Measurements from ENCODE around the gene ANKIB1.
"Not testable (repeated sequence)": the region's sequence is repeated elsewhere in the genome, so short reads cannot be mapped to it uniquely, and the experiment has no call there.

ANKIB1 gene

DNA sequence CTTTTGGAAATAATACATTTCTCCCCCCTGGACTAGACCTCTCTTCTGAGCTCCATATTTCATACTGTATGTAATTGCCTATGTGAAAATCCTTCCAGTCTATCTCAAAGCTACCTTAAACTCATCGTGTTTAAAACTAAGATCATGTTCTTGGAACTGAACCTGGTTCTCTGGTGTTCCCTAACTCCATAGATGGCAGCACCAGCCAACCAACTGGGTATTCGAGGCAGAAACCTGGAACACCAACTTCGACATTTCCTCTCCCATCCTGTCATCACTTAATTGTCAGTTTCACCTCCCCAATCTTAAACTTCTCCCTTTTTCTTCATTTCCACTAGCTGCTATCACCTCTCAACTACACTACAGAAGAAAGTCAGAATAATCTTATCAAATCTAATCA lies 87.0 kb downstream of the ANKIB1 start:
- DNase-seq (ENCODE audit: low spot score): no peak

GRCh38 chr7:92333866-92334265 lies 88.1 kb downstream of the ANKIB1 start:
- DNase-seq (ENCODE audit: low spot score): no peak

GRCh38 chr7:92335574-92335973 lies 89.8 kb downstream of the ANKIB1 start:
- DNase-seq (ENCODE audit: low spot score): no peak

- no peak for DNase-seq (ENCODE audit: low spot score)
These were observed 91.0 kb downstream of the ANKIB1 start for GRCh38 chr7:92336662-92337340.

- DNase-seq (ENCODE audit: low spot score): no peak
These were observed 94.2 kb downstream of the ANKIB1 start for GRCh38 chr7:92340016-92340415.

- DNase-seq (ENCODE audit: low spot score): no peak
These were observed 97.9 kb downstream of the ANKIB1 start for GRCh38 chr7:92343714-92344113.

GRCh38 chr7:92352009-92352408 lies 106.2 kb downstream of the ANKIB1 start:
- DNase-seq (ENCODE audit: low spot score): no peak

DNA sequence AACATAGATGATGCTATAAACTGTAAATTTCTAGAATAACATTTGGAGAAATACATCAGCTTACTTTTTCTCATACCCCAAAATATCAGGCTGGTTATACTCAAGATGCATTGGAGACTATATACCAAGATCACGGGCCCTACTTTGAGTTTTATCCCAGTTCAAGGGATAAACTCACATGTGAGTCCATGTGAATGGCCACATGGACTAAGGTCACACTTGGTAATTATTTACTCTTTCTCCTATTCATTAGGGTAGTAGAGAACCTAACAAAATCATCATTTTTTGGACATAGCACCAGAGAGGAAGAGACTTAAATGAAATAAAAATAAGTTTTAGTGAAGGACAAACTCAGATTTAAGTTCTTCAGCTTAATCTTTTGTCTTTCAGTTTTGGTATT lies 108.4 kb downstream of the ANKIB1 start:
- no peak for DNase-seq (ENCODE audit: low spot score)

GRCh38 chr7:92356406-92356805 lies 110.6 kb downstream of the ANKIB1 start:
- DNase-seq (ENCODE audit: low spot score): no peak

GRCh38 chr7:92357260-92357659 lies 111.5 kb downstream of the ANKIB1 start:
- no peak for DNase-seq (ENCODE audit: low spot score)

DNA sequence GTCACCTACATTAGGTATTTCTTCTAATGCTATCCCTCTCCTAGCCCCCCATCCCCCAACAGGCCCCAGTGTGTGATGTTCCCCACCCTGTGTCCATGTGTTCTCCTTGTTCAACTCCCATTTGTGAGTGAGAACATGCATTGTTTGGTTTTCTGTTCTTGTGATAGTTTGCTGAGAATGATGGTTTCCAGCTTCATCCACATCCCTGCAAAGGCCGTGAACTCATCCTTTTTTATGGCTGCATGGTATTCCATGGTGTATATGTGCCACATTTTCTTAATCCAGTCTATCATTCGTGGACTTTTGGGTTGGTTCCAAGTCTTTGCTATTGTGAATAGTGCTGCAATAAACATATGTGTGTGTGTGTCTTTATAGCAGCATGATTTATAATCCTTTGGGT lies 113.4 kb downstream of the ANKIB1 start:
- not testable (repeated sequence) for DNase-seq (ENCODE audit: low spot score)

- no peak for DNase-seq (ENCODE audit: low spot score)
These were observed 114.0 kb downstream of the ANKIB1 start for GRCh38 chr7:92359801-92360200.

DNA sequence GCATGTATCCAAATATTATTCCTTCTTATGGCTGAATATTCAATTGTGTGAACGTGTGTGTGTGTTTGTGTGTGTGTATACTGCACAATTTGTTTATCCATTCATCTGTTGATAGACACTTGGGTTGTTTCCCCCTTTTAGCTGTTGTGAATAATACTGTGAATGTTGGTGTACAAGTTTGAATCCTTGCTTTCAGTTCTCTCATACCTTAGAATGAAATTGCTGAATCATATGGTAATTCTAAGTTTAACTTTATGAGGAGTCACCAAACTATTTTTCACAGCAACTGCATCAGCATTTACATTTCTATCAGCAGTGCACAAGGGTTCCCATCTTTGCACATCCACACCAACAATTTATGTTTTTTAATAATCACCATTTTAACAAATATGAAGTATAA lies 114.6 kb downstream of the ANKIB1 start:
- no peak for DNase-seq (ENCODE audit: low spot score)

GRCh38 chr7:92362131-92362530 lies 116.4 kb downstream of the ANKIB1 start:
- DNase-seq (ENCODE audit: low spot score): no peak

DNA sequence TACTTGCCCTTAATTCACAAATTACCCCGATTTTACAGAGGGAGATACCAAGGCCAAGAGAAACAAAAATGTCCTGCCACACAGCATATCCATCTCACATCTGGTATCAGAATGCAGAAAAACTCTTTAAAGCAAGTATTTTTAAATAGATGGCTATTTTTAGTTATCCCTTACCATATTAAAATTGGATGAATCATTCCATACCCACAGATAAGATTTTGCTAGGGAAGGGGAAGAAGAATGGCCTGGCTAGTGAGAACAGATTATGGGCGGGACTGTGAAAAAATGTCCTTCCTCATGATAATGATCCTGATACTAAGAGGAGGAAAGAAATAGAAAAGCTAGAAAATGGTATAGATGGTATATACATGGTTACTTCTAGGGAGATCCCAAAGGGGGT lies 121.0 kb downstream of the ANKIB1 start:
- DNase-seq (ENCODE audit: low spot score): no peak

DNA sequence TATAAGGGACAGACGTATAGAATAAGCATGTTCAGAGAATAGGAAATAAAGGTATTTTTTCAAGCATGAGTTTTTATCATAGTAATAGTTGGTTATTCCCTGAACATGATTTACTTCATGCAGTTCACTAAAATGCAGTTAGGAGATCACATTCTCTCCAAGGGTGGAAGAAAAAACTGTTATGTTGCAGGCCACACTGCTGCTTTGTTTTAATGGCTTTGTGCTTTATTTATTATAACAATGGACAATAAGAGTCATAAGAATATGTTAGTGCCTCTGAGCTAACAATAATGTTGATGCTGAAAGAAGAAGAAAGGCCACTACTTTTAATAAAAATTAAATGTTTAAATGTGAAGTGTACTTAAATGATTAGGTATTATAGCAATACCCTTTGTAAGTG lies 123.0 kb downstream of the ANKIB1 start:
- no peak for DNase-seq (ENCODE audit: low spot score)

- DNase-seq (ENCODE audit: low spot score): no peak
These were observed 129.2 kb downstream of the ANKIB1 start for GRCh38 chr7:92375013-92375412.

- DNase-seq (ENCODE audit: low spot score): no peak
These were observed 145.3 kb downstream of the ANKIB1 start for GRCh38 chr7:92391071-92391470.

GRCh38 chr7:92397542-92397941 lies 151.8 kb downstream of the ANKIB1 start:
- no peak for DNase-seq (ENCODE audit: low spot score)

DNA sequence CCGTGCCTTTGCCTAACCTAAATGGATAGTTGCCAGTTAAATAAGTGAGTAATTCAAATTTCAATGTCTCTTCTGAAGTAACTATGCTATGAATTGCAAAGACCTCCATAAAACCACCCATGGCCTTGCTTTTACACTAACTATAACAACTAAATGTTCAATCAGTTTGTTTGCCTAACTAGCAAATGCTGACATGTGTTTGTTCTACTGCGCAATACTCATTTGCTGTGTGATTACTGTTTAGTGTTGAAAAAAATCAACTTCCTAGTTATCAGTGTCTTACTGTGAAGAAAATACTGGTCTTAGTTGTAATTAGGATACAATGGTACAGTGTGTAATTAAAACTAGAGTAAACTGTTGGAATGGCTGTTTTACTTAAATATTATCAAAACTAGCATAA lies 154.2 kb downstream of the ANKIB1 start:
- DNase-seq (ENCODE audit: low spot score): no peak

DNA sequence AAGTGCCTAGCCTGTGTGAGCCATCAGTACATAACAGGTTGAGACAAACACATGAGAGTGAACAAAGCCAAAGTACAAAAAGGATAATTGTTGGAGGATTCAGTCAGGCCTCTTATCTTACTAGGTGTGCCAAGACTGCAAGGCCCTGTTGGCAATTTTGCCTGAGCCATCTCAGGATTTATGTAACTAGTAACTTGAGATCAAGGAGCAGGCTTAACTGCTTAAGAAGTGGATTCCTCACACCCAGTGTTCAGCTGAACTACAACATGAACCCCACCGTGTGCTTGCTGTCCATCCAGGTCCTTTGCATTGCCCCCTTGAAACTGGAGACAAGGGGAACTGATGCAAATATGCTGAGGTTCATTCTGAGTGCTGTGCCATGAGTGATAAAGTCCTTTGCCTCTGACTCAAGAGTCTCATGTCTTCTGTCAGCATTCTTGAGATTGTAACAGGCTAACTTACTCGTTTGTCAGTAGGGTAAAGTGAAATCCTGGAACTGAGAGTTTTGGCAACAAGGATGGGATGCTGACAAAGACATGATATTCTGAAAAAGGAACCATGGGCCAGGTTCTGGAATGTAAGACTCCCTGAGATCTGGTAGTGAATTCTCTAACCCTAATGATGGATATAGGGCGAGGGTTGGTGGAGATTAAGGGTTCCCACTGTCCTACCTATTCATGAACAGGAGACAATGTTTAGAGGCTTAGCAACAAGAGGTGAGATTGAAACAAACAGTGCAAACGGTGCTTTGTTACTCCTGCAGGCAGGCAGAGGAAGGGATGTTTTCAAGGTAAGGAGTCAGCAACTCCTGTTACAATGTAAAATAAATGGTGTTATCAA lies 157.4 kb downstream of the ANKIB1 start:
- DNase-seq (ENCODE audit: low spot score): no peak

GRCh38 chr7:92403760-92404074 lies 157.9 kb downstream of the ANKIB1 start:
- DNase-seq (ENCODE audit: low spot score): no peak

DNA sequence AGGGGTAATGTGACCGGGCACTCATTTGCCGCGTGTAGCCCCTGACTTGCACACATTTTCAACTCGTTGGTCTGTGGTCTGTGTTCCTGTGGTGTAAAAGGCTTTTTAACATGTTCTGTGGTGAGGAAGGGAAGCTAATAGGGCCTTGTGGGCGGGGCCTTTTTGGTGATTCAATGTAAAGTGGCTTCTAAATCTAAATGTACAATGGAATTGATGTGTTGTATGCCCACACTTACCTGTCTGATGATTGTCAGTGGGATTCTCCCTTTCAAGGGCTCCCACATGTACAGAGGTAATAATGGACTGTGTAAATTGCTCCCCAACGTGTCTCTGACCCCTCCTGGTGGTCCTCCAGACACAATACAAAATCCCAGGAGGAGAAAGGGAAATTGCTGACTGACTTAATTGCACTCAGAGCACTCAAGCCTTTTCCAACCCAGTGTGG lies 158.4 kb downstream of the ANKIB1 start:
- no peak for DNase-seq (ENCODE audit: low spot score)

GRCh38 chr7:92409357-92409756 lies 163.6 kb downstream of the ANKIB1 start:
- no peak for DNase-seq (ENCODE audit: low spot score)

Measured in left forelimb (tissue), 1 donor.